WTC11 (cell line): Measurements from ENCODE around the gene HNRNPUL1.

Experiments
- ARID4B ChIP-seq: sonication (generic); formaldehyde crosslinking; IDR thresholded peaks from 2 replicates; pipeline ENCODE4 v1.8.0; 2023; ENCODE audit warnings: missing genetic modification reagents, mild to moderate bottlenecking, borderline replicate concordance
- ATF3 ChIP-seq: sonication (generic); formaldehyde crosslinking; conservative IDR thresholded peaks from 2 replicates; pipeline ENCODE4 v1.8.1; 2022; ENCODE audit warnings: mild to moderate bottlenecking, missing genetic modification reagents
- CBFB ChIP-seq: sonication (generic); formaldehyde crosslinking; IDR thresholded peaks from 2 replicates; pipeline ENCODE4 v1.8.1; 2022; ENCODE audit warnings: mild to moderate bottlenecking, low read depth, missing genetic modification reagents
- CTCF ChIP-seq: fragments of 200-600 bp; IDR thresholded peaks from 2 replicates; pipeline ENCODE4 v1.8.0; 2022; ENCODE audit warnings: antibody characterized with exemption
- FOXP1 ChIP-seq: sonication (generic); formaldehyde crosslinking; IDR thresholded peaks from 2 replicates; pipeline ENCODE4 v1.8.0; 2022; ENCODE audit warnings: missing genetic modification reagents, mild to moderate bottlenecking, moderate library complexity, borderline replicate concordance
- NR3C1 ChIP-seq: sonication (generic); formaldehyde crosslinking; conservative IDR thresholded peaks from 2 replicates; pipeline ENCODE4 v1.8.1; 2023; ENCODE audit warnings: low read depth, mild to moderate bottlenecking, missing genetic modification reagents
- ZNF396 ChIP-seq: fragments of 250-450 bp; sonication (Bioruptor Pico); IDR thresholded peaks from 2 replicates; pipeline ENCODE4 v1.8.0; 2021; ENCODE audit warnings: mild to moderate bottlenecking, moderate library complexity, borderline replicate concordance
- ZNF512 ChIP-seq: sonication (generic); formaldehyde crosslinking; IDR thresholded peaks from 2 replicates; pipeline ENCODE4 v1.8.1; 2022; ENCODE audit warnings: missing genetic modification reagents, borderline replicate concordance

- no peak for TF ChIP-seq FOXP1
- no peak for TF ChIP-seq CTCF
- TF ChIP-seq ZNF396 = no peak
- no peak for TF ChIP-seq CBFB
- TF ChIP-seq ATF3 = no peak
- no peak for TF ChIP-seq ARID4B (CRISPR knock-in tag)
- TF ChIP-seq ZNF512 = no peak
- TF ChIP-seq NR3C1 (CRISPR knock-in tag) = no peak
These were observed 5.4 kb downstream of the HNRNPUL1 start for GRCh38 chr19:41269571-41269970.
